H1 (cell line): ENCODE results near the gene RERE. TPM values are rescaled to one million over a fixed set of nuclear protein-coding genes. Genes with fewer than 3 reads are reported as not detected.

Source experiments
- CTCF ChIA-PET: fragments of 300-600 bp; sonication (Branson Sonifier 250); formaldehyde crosslinking; loops from one replicate; lab custom pipeline; 2021; ENCODE audit not compliant: partially characterized antibody; lab: Charles Lee
- POLR2A ChIA-PET: fragments of 300-600 bp; sonication (Branson Sonifier 250); formaldehyde crosslinking; loops from one replicate; lab custom pipeline; 2021; ENCODE audit warnings: inconsistent platforms; ENCODE audit not compliant: partially characterized antibody; lab: Charles Lee
- DNase-seq, 2 experiments: peaks; one replicate each; pipeline versions ENCODE4 v3.0.0 to v3.0.0-alpha.2; 2010 to 2022; ENCODE audit warnings: low spot score in 2 of 2, low read depth in 1 of 2, mixed read lengths in 1 of 2
- FAIRE-seq: peaks from 2 replicates; lab custom pipeline; 2011; peaks lifted over from hg19 to GRCh38; lab: Jason Lieb, UNC
- H2AFZ ChIP-seq: 2 replicates; pipeline ENCODE4 v1.8.1; 2012; ENCODE audit warnings: low read length, inconsistent platforms
- H2AK5ac ChIP-seq: 2 replicates; pipeline ENCODE4 v1.6.1; 2013; ENCODE audit warnings: low read depth, low read length
- H2BK120ac ChIP-seq: replicated peaks from 2 replicates; pipeline ENCODE3; 2013; ENCODE audit warnings: low read depth, low read length, inconsistent platforms
- H2BK12ac ChIP-seq: 2 replicates; pipeline ENCODE4 v1.6.1; 2013; ENCODE audit warnings: low read depth, low read length
- H2BK15ac ChIP-seq: 2 replicates; pipeline ENCODE4 v1.6.1; 2013; ENCODE audit warnings: low read length
- H2BK20ac ChIP-seq: 2 replicates; pipeline ENCODE4 v1.6.1; 2013; ENCODE audit warnings: low read length
- H2BK5ac ChIP-seq: 2 replicates; pipeline ENCODE4 v1.6.1; 2013; ENCODE audit warnings: low read depth, low read length
- H3K14ac ChIP-seq: 2 replicates; pipeline ENCODE4 v1.6.1; 2013; ENCODE audit warnings: inconsistent platforms; ENCODE audit not compliant: insufficient read length
- H3K18ac ChIP-seq: 2 replicates; pipeline ENCODE4 v1.6.1; 2013; ENCODE audit warnings: low read length; ENCODE audit errors: extremely low read depth
- H3K23ac ChIP-seq: 2 replicates; pipeline ENCODE4 v1.6.1; 2013; ENCODE audit warnings: inconsistent platforms; ENCODE audit not compliant: insufficient read length
- H3K23me2 ChIP-seq: 2 replicates; pipeline ENCODE4 v1.6.1; 2013; ENCODE audit warnings: low read depth, low read length
- H3K27ac ChIP-seq: 2 replicates; pipeline ENCODE4 v1.6.1; 2011; ENCODE audit warnings: low read depth, low read length, inconsistent platforms
- H3K27me3 ChIP-seq, 4 experiments: replicated peaks in 1 of 4; 1 replicate in 1 of 4; 2 replicates in 3 of 4; pipeline versions ENCODE4 v1.6.1 to v1.8.1; 2011 to 2013; ENCODE audit warnings: low read length in 3 of 4, mild to moderate bottlenecking in 3 of 4, inconsistent platforms in 2 of 4, mixed read lengths in 2 of 4, moderate library complexity in 1 of 4; ENCODE audit not compliant: control insufficient read depth in 3 of 4, insufficient read depth in 3 of 4; ENCODE audit errors: extremely low read depth in 1 of 4
- H3K36me3 ChIP-seq, 4 experiments: 2 replicates each; pipeline versions ENCODE4 v1.6.1 to v1.8.1; 2011 to 2013; ENCODE audit warnings: mild to moderate bottlenecking in 4 of 4, low read length in 3 of 4, moderate library complexity in 2 of 4, control low read depth in 1 of 4, inconsistent platforms in 1 of 4; ENCODE audit not compliant: insufficient read depth in 4 of 4, control insufficient read depth in 2 of 4
- H3K4ac ChIP-seq: replicated peaks from 2 replicates; pipeline ENCODE3; 2013; ENCODE audit warnings: low read length, low read depth, mixed read lengths, inconsistent platforms; ENCODE audit not compliant: insufficient read length
- H3K4me1 ChIP-seq, 4 experiments: replicated peaks in 1 of 4; 1 replicate in 1 of 4; 2 replicates in 3 of 4; pipeline versions ENCODE4 v1.6.1 to v1.8.1; 2011 to 2013; ENCODE audit warnings: low read length in 3 of 4, inconsistent platforms in 2 of 4, mixed read lengths in 1 of 4; ENCODE audit not compliant: insufficient read depth in 4 of 4, control insufficient read depth in 3 of 4
- H3K4me2 ChIP-seq, 2 experiments: 2 replicates each; pipeline versions ENCODE4 v1.6.1 to v1.8.1; 2011 to 2013; ENCODE audit warnings: low read depth in 2 of 2, low read length in 2 of 2, control low read depth in 1 of 2, inconsistent platforms in 1 of 2, mild to moderate bottlenecking in 1 of 2; ENCODE audit not compliant: insufficient read depth in 1 of 2
- H3K4me3 ChIP-seq, 4 experiments: fragments of 200-600, 300-600 bp in 1 of 4; sonication (generic), shearing (Covaris generic), sonication (Bioruptor Twin) in 1 of 4; 2 replicates each; pipeline versions ENCODE4 v1.5.1 to v1.8.1; 2011 to 2016; ENCODE audit warnings: low read length in 4 of 4, low read depth in 3 of 4, control low read depth in 2 of 4, inconsistent platforms in 2 of 4, mild to moderate bottlenecking in 2 of 4, mixed read lengths in 1 of 4, moderate library complexity in 1 of 4; ENCODE audit not compliant: insufficient read depth in 2 of 4; ENCODE audit errors: extremely low read depth in 1 of 4
- H3K56ac ChIP-seq: replicated peaks from 2 replicates; pipeline ENCODE3; 2013; ENCODE audit warnings: low read depth, mild to moderate bottlenecking, mixed read lengths, low read length, inconsistent platforms; ENCODE audit not compliant: insufficient read length
- H3K79me1 ChIP-seq: 2 replicates; pipeline ENCODE4 v1.6.1; 2013; ENCODE audit warnings: low read depth, low read length, control low read depth
- H3K79me2 ChIP-seq, 2 experiments: 2 replicates each; pipeline versions ENCODE4 v1.6.1 to v1.8.1; 2012 to 2013; ENCODE audit warnings: low read length in 2 of 2, mild to moderate bottlenecking in 2 of 2, inconsistent platforms in 1 of 2; ENCODE audit not compliant: insufficient read depth in 2 of 2, control insufficient read depth in 1 of 2
- H3K9ac ChIP-seq, 4 experiments: replicated peaks in 1 of 4; 1 replicate in 1 of 4; 2 replicates in 3 of 4; pipeline versions ENCODE4 v1.6.1 to v1.8.1; 2011 to 2013; ENCODE audit warnings: low read depth in 3 of 4, low read length in 3 of 4, control low read depth in 2 of 4, mild to moderate bottlenecking in 2 of 4, moderate library complexity in 2 of 4, inconsistent platforms in 1 of 4; ENCODE audit errors: extremely low read depth in 1 of 4
- H3K9me3 ChIP-seq, 2 experiments: 2 replicates each; pipeline versions ENCODE4 v1.6.1 to v1.8.1; 2012 to 2013; ENCODE audit warnings: mild to moderate bottlenecking in 2 of 2, moderate library complexity in 2 of 2, control low read depth in 1 of 2, inconsistent platforms in 1 of 2, low read depth in 1 of 2, low read length in 1 of 2, mixed read lengths in 1 of 2; ENCODE audit not compliant: insufficient read depth in 2 of 2
- H4K20me1 ChIP-seq, 2 experiments: replicated peaks in 1 of 2; 2 replicates each; pipeline versions ENCODE3 to v1.8.1; 2011 to 2013; ENCODE audit warnings: inconsistent platforms in 2 of 2, low read length in 2 of 2, mild to moderate bottlenecking in 1 of 2; ENCODE audit not compliant: insufficient read depth in 2 of 2, control insufficient read depth in 1 of 2
- H4K5ac ChIP-seq: 2 replicates; pipeline ENCODE4 v1.6.1; 2013; ENCODE audit warnings: low read length, low read depth, mixed read lengths, inconsistent platforms; ENCODE audit not compliant: insufficient read length
- H4K8ac ChIP-seq: 2 replicates; pipeline ENCODE4 v1.8.0; 2013; ENCODE audit warnings: mild to moderate bottlenecking, moderate library complexity, low read length, inconsistent platforms; ENCODE audit not compliant: insufficient read depth; ENCODE audit errors: extremely low read depth
- H4K91ac ChIP-seq: replicated peaks from 2 replicates; pipeline ENCODE3; 2013; ENCODE audit warnings: low read length, mixed read lengths, inconsistent platforms; ENCODE audit not compliant: insufficient read length
- BCL11A ChIP-seq, 2 experiments: IDR thresholded peaks; one replicate each; pipeline ENCODE4 v1.6.1; 2011; ENCODE audit warnings: low read depth in 2 of 2, low read length in 2 of 2, mild to moderate bottlenecking in 2 of 2
- NANOG ChIP-seq: IDR thresholded peaks from 2 replicates; pipeline ENCODE4 v1.6.1; 2011; ENCODE audit warnings: low read length, low read depth, mild to moderate bottlenecking, inconsistent platforms; ENCODE audit not compliant: insufficient read depth, poor library complexity, severe bottlenecking
- RNF2 ChIP-seq: fragments of 200-900, 300-1000 bp; sonication (generic); IDR thresholded peaks from 2 replicates; pipeline ENCODE4 v1.7.1; 2016; ENCODE audit warnings: borderline replicate concordance, low read depth, mild to moderate bottlenecking, antibody characterized with exemption, low read length; ENCODE audit not compliant: poor library complexity, severe bottlenecking; ENCODE audit errors: missing control alignments
- WGBS, 2 experiments: shearing (Covaris generic) in 1 of 2; methylation state at CpG; one replicate each; pipeline versions ENCODE4 v1.1.6 to v1.1.7; 2013 to 2015; ENCODE audit warnings: low lambda C conversion rate in 2 of 2, mixed read lengths in 2 of 2, inconsistent platforms in 1 of 2, low coverage in 1 of 2, missing lambda C conversion rate in 1 of 2; ENCODE audit not compliant: insufficient replicate concordance in 2 of 2, insufficient coverage in 1 of 2, insufficient read length in 1 of 2; ENCODE audit errors: extremely low coverage in 1 of 2, missing lambda C conversion rate in 1 of 2; 5-methylcytosine and 5-hydroxymethylcytosine counted together
- polyA plus RNA-seq, 7 experiments: library from polyadenylated mRNA; depleted of rRNA in 3 of 7; stranded (reverse) in 5 of 7; unstranded in 2 of 7; fragments of >200 nt in 5 of 7; fragments of 200-250 nt in 2 of 7; gene quantifications; 1 replicate in 5 of 7; 2 replicates in 1 of 7; 4 replicates in 1 of 7; pipeline versions ENCODE4 v1.2.1 to v1.2.3, GENCODE V29; 2011 to 2013; ENCODE audit warnings: missing spikeins in 2 of 7, mixed read lengths in 2 of 7
- total RNA-seq: library from RNA; stranded (reverse); fragmentation: NEBNext Ultra II Directional; extraction: Animal tissue kit (Norgen Biotek cat#: 25700); gene quantifications from 2 replicates; pipeline ENCODE4 v1.2.1, GENCODE V29; 2021

The RERE gene
- total and polyA plus RNA-seq, 2 of the 8 experiments (the other 6 are each of a cell fraction or from before 2014, with no cell fraction given): 15.3 to 142 TPM

DNA sequence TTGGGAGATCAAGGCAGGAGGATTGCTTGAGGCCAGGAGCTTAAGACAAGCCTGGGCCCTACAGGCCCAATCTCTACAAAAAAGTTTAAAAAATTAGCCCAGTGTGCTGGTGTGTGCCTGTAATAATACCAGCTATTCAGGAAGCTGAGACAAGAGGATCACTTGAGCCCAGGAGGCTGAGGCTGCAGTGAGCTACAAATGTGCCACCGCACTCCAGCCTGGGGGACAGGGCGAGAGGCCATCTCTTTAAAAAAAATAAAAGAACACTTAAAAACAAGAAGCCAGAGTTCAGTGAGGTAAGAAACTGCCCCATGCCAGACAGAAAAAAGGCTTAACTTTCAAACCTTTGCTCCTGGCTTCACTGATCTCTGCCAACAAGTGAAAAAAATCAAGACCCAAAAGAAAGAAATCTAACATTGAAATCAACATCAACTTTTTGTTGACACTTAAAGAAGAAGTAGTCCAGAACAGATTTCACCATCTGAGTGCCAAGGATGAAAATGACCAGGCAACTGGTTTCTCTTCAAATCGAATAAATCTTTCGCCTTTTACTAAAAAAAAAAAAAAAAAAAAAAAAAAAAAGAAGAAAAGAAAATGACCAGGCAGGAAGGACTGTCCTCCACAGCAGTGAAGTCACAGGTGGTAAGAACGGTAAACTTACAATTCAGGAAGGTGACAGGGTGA lies 448.3 kb downstream of the RERE start:
- no peak overlapping the region for H3K4ac ChIP-seq
- no peak overlapping the region for H2AFZ ChIP-seq
- H3K36me3 ChIP-seq: peaks cover 2 to 15% (median 3%) of the 10 kb centered on the region in 4 experiments; a peak in 4 of 8 replicates
- peaks cover 14% of the 10 kb centered on the region for H3K79me1 ChIP-seq
- H2BK20ac ChIP-seq: no peak overlapping the region
- DNase-seq (no peak), FAIRE-seq (no peak)
- no peak overlapping the region for H3K56ac ChIP-seq
- H3K79me2 ChIP-seq: peaks cover 0 to 60% of the 10 kb centered on the region in 2 experiments; a peak in 2 of 4 replicates
- no peak overlapping the region for H2BK120ac ChIP-seq
- no peak overlapping the region for H4K5ac ChIP-seq
- no peak overlapping the region for H3K9ac ChIP-seq
- H4K20me1 ChIP-seq: peaks cover 3 to 10% of the 10 kb centered on the region in 2 experiments
- CTCF ChIA-PET: interaction anchor here (0.6 to 1.4 kb wide), 6 partner anchors 19 to 206 kb away, joined by 3 to 4 read pairs (median 3); no protein-coding TSS in a partner anchor
- POLR2A ChIA-PET: interaction anchor here (0.6 kb wide), 1 partner anchor 272 kb away, joined by 3 read pairs; no protein-coding TSS in a partner anchor
- 92% methylated on average over 5 of the region's 5 CpGs; no CpG with 5 or more reads in 1 of the 2 experiments for WGBS, 2 experiments
- H2AK5ac ChIP-seq: no peak overlapping the region
- no peaks in the 10 kb centered on the region for H3K9me3 ChIP-seq
- no peaks in the 10 kb centered on the region for H3K23me2 ChIP-seq
- H3K27me3 ChIP-seq: no peaks in the 10 kb centered on the region
- peaks cover 28 to 41% (median 38%) of the 10 kb centered on the region in 4 experiments for H3K4me1 ChIP-seq
- H4K91ac ChIP-seq: no peak overlapping the region
- H2BK5ac ChIP-seq: no peak overlapping the region; the same call in 1 of the 2 replicates
- H2BK12ac ChIP-seq: no peak overlapping the region
- no peak overlapping the region for H3K4me2 ChIP-seq
- no peak overlapping the region for H4K8ac ChIP-seq
- H3K4me3 ChIP-seq: no peak overlapping the region
- no peak overlapping the region for H3K23ac ChIP-seq
- TF ChIP-seq RNF2 (no peak), NANOG (no peak), BCL11A (IDR thresholded peaks at IDR 0.05; ENCODE audit: low read depth in 2 of 2, low read length in 2 of 2) (no peak)
- H2BK15ac ChIP-seq: no peak overlapping the region
- H3K18ac ChIP-seq: no peak overlapping the region
- H3K27ac ChIP-seq: no peak overlapping the region
- H3K14ac ChIP-seq: no peak overlapping the region
